Uterus (tissue), 4 donors: Measurements from ENCODE around the gene PPARA. TPM values are rescaled to one million over a fixed set of nuclear protein-coding genes. Genes with fewer than 3 reads are reported as not detected.

Experiments
- DNase-seq, 2 donors: peaks; one replicate each; pipeline ENCODE4 v3.0.0-alpha.2; 2019 to 2020
- H3K27ac ChIP-seq, 2 donors: fragments of 200-600 bp; sonication (generic); 1 replicate in 1 of 2; 2 replicates in 1 of 2; pipeline ENCODE4 v1.5.1; 2016 to 2018
- H3K27me3 ChIP-seq, 2 donors: fragments of 200-600 bp; sonication (generic); one replicate each; pipeline ENCODE4 v1.5.1; 2018 to 2019; ENCODE audit warnings: control low read depth in 1 of 2
- H3K36me3 ChIP-seq, 2 donors: fragments of 200-600 bp; sonication (generic); one replicate each; pipeline ENCODE4 v1.5.1; 2019; ENCODE audit warnings: control low read depth in 1 of 2
- H3K4me1 ChIP-seq, 2 donors: fragments of 200-600 bp; sonication (generic); one replicate each; pipeline ENCODE4 v1.5.1; 2018 to 2019; ENCODE audit warnings: control low read depth in 1 of 2
- H3K4me3 ChIP-seq, 2 donors: fragments of 200-600 bp; sonication (generic); 1 replicate in 1 of 2; 2 replicates in 1 of 2; pipeline ENCODE4 v1.5.1; 2018 to 2019; ENCODE audit warnings: mild to moderate bottlenecking in 1 of 2
- H3K9me3 ChIP-seq, 2 donors: fragments of 200-600 bp; sonication (generic); one replicate each; pipeline ENCODE4 v1.5.1; 2019; ENCODE audit warnings: control low read depth in 1 of 2
- CTCF ChIP-seq, 4 experiments: fragments of 200-600 bp in 2 of 4; fragments of 450-650 bp in 2 of 4; sonication (generic) in 2 of 4; IDR thresholded peaks; one replicate each; pipeline ENCODE4 v1.5.1; 2016 to 2019; ENCODE audit warnings: antibody characterized with exemption in 4 of 4, mild to moderate bottlenecking in 2 of 4, moderate library complexity in 1 of 4
- POLR2A ChIP-seq, 2 donors: fragments of 450-650 bp; IDR thresholded peaks; one replicate each; pipeline ENCODE4 v1.6.1; 2016; ENCODE audit warnings: antibody characterized with exemption in 2 of 2, mild to moderate bottlenecking in 1 of 2, moderate library complexity in 1 of 2
- intact Hi-C: fragments of 100-400 bp; cut with DNase I; formaldehyde crosslinking; loops from one replicate; pipeline ENCODE4 v1.15.1; 2023; ENCODE audit warnings: low total_unique reads
- total RNA-seq, 4 donors: library from RNA; depleted of rRNA in 3 of 4; stranded (reverse); fragments of >200 nt in 3 of 4; gene quantifications; one replicate each; pipeline versions ENCODE4 v1.1.0 to v1.2.4, GENCODE V29; 2014 to 2023
- donor health status: DM: yes; HTN: yes; CAD: no.

Gene PPARA
- total RNA-seq, 4 donors from 2014 or later = 1.8 to 24.8 (median 14.0) TPM

DNA sequence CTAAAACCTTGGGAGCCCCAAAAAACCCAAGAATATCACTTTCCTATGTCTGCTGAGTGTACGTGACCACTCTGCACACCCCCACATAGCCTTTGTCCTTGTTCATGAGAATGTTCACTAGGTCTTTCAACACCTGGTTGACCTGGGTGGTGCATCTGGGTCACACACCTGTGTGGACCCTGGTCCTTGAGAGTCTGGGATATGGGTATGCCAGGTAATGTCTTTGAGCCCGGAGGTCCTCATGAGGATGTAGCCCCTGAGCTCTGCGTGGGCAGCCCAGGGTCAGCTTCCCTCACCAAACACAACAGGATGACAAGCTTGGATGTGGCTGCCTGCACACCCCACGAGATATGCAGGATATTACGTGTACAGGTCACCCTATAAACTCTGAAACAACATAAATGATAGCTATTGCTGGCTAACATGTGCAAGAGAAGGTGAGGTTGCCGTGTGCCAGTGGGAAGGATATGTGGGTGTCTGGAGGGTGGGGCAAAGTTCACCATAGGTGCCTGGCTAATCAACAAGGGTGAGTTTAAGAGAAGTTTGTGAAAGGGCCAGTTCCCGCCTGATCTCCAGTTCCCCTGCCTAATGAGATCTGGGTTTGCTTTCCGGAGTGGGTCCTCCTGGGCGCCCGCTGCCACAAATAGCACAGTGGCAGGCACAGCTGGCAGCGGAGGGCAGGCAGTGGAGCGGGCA, 1.4 kb upstream of the PPARA start:
- DNase-seq = peak in 1 of 2 donors; percentile 11
- peaks cover 0 to 8% of the 10 kb centered on the region in 2 donors for H3K4me1 ChIP-seq
- H3K36me3 ChIP-seq = no peaks in the 10 kb centered on the region
- intact Hi-C loops = no loop called here
- H3K27ac ChIP-seq = peak overlapping the region; percentile 90 to 94
- H3K4me3 ChIP-seq = peak overlapping the region; percentile 49 to 72
- H3K9me3 ChIP-seq = no peaks in the 10 kb centered on the region
- no peaks in the 10 kb centered on the region for H3K27me3 ChIP-seq
- no peak for TF ChIP-seq POLR2A (IDR thresholded peaks at IDR 0.05)
- no peak for TF ChIP-seq CTCF (IDR thresholded peaks at IDR 0.05)

GRCh38 chr22:46149512-46150033, 753 bp upstream of the PPARA start:
- Histone ChIP-seq H3K4me1 (peaks cover 0 to 8% of the 10 kb centered on the region in 2 donors), H3K27me3 (no peaks in the 10 kb centered on the region), H3K4me3 (peak overlapping the region; percentile 49 to 72), H3K27ac (peak overlapping the region; percentile 90 to 94), H3K9me3 (no peaks in the 10 kb centered on the region), H3K36me3 (no peaks in the 10 kb centered on the region)
- intact Hi-C loops = no loop called here
- DNase-seq = peak; percentile 53 to 55
- TF ChIP-seq CTCF (IDR thresholded peaks at IDR 0.05) = no peak
- no peak for TF ChIP-seq POLR2A (IDR thresholded peaks at IDR 0.05)

DNA sequence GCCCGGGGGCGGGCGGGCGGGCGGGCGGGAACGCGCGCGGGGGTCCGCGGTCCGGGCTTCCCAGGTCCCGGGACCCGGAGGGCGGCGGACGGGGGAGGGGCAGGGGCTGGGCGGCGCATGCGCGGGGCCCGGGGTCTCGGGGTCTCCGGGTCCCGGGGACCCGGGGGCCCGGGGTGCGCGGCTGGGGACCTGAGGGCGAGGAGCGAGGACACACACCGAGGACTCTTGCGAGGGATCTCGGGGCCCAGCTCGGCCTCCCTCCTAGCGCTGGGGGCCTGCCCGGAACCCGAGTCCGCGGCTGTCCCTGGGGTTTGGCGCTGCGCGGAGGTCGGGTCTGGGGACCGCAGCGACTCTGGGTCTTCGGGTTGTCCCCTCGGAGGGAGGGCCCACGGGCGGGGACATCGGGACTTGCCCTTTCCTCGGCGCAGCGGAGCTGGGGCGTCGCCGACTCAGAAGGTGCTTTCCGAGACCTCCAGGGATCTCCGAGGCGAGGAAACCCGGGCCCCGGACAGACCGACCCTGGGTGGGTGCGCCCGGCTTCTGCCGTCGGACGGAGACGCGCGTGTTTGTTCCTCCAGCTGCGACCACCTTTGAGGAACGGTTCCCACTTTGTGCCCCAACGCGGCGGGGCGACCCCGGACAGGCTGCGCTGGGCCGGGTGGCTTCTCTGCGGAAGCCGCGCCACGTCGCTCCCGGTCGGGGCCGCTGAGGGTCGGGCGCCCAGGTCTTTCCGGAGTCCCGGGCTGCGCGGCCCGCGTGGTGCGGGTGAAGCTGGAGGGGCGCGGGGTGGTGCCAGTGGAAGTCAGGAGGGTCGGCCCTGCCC, 540 bp downstream of the PPARA start:
- Histone ChIP-seq H3K9me3 (no peaks in the 10 kb centered on the region), H3K36me3 (no peaks in the 10 kb centered on the region), H3K27me3 (no peaks in the 10 kb centered on the region), H3K27ac (peak overlapping the region; percentile 88 to 90), H3K4me1 (peaks cover 0 to 8% of the 10 kb centered on the region in 2 donors), H3K4me3 (peak overlapping the region; percentile 96 to 98)
- peak in 1 of 2 donors; percentile 47 for DNase-seq
- intact Hi-C loops = no loop called here
- TF ChIP-seq CTCF (IDR thresholded peaks at IDR 0.05) = peak in 1 of 4 experiments; percentile 9
- no peak for TF ChIP-seq POLR2A (IDR thresholded peaks at IDR 0.05)

GRCh38 chr22:46153930-46154329, 3.6 kb downstream of the PPARA start:
- no peak for TF ChIP-seq CTCF (IDR thresholded peaks at IDR 0.05)
- no peak for TF ChIP-seq POLR2A (IDR thresholded peaks at IDR 0.05)

DNA sequence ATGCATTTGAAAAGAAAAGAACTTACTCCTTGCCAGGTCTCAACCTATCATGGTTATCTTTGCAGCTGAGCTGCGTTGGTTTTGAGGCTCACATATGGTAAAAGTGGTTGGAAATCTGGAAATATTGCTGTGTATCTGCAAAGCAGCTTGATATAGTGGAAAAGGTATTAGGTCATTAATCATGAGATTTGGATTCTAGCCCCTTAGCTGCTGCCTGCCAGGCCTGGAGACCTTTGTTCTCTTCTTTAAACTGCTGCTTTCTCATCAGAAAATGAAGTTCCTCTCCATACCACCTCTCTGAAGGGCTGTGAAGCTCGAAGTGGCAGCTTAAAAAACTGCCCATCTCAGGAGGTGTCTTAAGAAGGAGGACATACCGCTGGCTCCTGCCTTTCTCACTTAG, 5.7 kb downstream of the PPARA start:
- TF ChIP-seq POLR2A (IDR thresholded peaks at IDR 0.05) (no peak), CTCF (IDR thresholded peaks at IDR 0.05) (no peak)
- Histone ChIP-seq H3K36me3 (no peaks in the 10 kb centered on the region), H3K4me3 (no peak overlapping the region), H3K27ac (no peak overlapping the region), H3K9me3 (no peaks in the 10 kb centered on the region), H3K4me1 (peaks cover 0 to 8% of the 10 kb centered on the region in 2 donors), H3K27me3 (no peaks in the 10 kb centered on the region)
- no peak for DNase-seq
- intact Hi-C loops = no loop called here

More at GRCh38 chr22:46153930-46154329, 3.6 kb downstream of the PPARA start:
- H3K27ac ChIP-seq = no peak overlapping the region
- no peaks in the 10 kb centered on the region for H3K36me3 ChIP-seq
- H3K9me3 ChIP-seq = no peaks in the 10 kb centered on the region
- intact Hi-C loops = no loop called here
- DNase-seq = no peak
- H3K27me3 ChIP-seq = no peaks in the 10 kb centered on the region
- no peak overlapping the region for H3K4me3 ChIP-seq
- H3K4me1 ChIP-seq = peaks cover 0 to 8% of the 10 kb centered on the region in 2 donors
